ENCODE results near the gene AP5S1.

DNA sequence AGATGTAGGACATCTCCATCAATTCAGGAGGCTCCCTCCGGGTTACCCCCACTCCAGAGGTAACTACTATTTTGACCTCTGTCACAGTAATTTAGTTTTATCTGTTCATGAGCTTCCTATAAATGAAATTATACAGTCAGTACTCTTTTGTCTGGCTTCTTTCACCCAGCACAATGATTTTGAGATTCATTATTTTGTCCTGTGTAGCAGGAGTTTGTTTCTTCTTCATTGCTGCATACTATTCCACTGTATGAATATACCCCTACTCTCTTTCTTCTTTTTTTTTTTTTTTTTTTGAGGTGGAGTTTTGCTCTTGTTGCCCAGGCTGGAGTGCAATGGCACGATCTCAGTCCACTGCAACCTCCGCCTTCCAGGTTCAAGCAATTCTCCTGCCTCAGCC, 11.8 kb upstream of the AP5S1 start:
- TF ChIP-seq POLR2A (IDR thresholded peaks at IDR 0.05; ENCODE audit: low read depth, low read length) = no peak
- TF ChIP-seq, protein P1, sequence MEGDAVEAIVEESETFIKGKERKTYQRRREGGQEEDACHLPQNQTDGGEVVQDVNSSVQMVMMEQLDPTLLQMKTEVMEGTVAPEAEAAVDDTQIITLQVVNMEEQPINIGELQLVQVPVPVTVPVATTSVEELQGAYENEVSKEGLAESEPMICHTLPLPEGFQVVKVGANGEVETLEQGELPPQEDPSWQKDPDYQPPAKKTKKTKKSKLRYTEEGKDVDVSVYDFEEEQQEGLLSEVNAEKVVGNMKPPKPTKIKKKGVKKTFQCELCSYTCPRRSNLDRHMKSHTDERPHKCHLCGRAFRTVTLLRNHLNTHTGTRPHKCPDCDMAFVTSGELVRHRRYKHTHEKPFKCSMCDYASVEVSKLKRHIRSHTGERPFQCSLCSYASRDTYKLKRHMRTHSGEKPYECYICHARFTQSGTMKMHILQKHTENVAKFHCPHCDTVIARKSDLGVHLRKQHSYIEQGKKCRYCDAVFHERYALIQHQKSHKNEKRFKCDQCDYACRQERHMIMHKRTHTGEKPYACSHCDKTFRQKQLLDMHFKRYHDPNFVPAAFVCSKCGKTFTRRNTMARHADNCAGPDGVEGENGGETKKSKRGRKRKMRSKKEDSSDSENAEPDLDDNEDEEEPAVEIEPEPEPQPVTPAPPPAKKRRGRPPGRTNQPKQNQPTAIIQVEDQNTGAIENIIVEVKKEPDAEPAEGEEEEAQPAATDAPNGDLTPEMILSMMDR (conservative IDR thresholded peaks at IDR 0.05; ENCODE audit: low read depth, low read length) = no peak
- no peak for TF ChIP-seq CEBPB (IDR thresholded peaks at IDR 0.05; ENCODE audit: low read depth, low read length)
- TF ChIP-seq RCOR1 (IDR thresholded peaks at IDR 0.05; ENCODE audit: insufficient replicate concordance, low read length) = no peak
- no peak for TF ChIP-seq MAFK (IDR thresholded peaks at IDR 0.05; ENCODE audit: low read depth, low read length)
- TF ChIP-seq FOS (IDR thresholded peaks at IDR 0.05; ENCODE audit: low read depth, low read length) = no peak
- TF ChIP-seq, protein P2, sequence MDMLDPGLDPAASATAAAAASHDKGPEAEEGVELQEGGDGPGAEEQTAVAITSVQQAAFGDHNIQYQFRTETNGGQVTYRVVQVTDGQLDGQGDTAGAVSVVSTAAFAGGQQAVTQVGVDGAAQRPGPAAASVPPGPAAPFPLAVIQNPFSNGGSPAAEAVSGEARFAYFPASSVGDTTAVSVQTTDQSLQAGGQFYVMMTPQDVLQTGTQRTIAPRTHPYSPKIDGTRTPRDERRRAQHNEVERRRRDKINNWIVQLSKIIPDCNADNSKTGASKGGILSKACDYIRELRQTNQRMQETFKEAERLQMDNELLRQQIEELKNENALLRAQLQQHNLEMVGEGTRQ (IDR thresholded peaks at IDR 0.05; ENCODE audit: low read depth, low read length) = no peak
- no peak for TF ChIP-seq NFE2L2 (IDR thresholded peaks at IDR 0.05; ENCODE audit: low read depth, low read length)
- TF ChIP-seq RFX5 (IDR thresholded peaks at IDR 0.05; ENCODE audit: low read depth, low read length) = no peak
- TF ChIP-seq BHLHE40 (IDR thresholded peaks at IDR 0.05; ENCODE audit: low read depth, low read length) = no peak
- TF ChIP-seq MXI1 (IDR thresholded peaks at IDR 0.05; ENCODE audit: borderline replicate concordance, low read depth, low read length) = no peak
- no peak for TF ChIP-seq RAD21 (IDR thresholded peaks at IDR 0.05; ENCODE audit: low read length)

Measured in IMR-90 (cell line).